ENCODE measurements around the gene TMEM258.

The TMEM258 gene

DNA sequence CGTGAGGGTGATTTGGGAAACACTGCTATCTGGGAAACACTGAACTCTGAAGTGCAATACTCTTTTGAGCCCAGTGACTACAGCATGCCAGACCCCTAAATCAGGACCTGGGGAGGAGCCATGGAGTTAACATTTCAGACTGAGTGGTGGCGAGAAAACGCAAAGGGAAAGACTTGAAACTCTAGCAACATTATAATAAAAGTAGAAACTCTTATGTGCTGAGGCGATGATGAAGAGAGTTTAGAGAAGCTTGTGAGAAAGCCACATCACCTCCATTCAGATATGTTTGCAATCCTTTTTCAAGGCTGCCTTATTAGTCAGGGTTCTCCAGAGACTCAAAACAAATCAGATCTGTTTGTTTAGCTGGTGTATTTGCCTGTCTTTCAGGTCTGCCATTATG lies 2.2 kb upstream of the TMEM258 start:
- no peak for DNase-seq

DNA sequence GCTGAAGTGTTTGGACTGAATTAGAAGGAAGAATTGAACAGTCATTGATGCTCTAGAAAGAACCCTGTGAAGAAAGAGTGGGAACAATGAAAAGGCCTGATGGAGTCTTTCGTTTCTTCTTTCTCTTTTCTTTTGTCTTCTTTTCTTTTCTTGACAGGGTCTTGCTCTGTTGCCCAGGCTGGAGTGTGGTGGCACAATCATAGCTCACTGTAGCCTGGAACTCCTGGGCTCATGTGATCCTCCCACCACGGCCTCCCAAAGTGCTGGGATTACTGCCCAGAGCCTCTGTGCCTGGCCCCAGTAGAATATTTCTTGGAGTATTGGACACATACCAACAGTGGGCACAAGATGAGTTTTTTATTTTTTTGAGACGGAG lies 1.4 kb upstream of the TMEM258 start:
- DNase-seq = no peak

DNA sequence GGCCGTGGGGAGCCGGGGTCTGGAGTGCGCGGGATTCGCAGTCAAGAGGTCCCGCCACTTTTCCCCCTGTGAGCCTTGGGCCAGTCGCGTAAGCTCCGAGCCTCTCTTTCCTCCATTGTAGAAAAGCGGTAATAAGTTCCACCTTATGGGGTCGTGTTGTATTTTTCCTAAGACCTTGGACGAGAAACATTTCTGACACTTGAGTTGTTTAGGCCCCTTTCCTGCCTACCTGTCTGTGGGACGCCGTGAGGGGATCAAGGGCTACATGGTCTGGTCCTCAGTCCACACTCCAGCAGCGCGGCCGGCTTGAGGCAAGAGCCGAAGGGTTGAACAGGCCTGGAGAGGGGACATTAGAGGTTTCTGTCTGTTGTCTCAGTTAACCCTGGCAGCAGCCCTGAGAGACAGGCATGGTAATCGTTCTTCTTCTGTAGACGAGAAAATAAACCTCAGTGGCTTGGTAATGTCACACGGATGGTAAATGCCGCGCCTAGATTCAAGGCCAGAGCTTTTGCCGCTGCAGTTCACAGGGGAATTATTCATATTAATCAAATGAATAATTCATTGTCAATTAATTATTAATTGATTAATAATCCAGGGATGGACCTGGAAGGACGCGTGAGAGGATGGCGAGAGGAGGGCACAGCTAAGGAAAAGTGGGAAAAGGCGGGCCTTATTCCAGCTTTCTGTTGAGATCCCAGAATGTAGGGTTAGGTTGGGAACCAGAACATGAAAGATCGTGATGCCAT lies 857 bp upstream of the TMEM258 start:
- no peak for DNase-seq

DNA sequence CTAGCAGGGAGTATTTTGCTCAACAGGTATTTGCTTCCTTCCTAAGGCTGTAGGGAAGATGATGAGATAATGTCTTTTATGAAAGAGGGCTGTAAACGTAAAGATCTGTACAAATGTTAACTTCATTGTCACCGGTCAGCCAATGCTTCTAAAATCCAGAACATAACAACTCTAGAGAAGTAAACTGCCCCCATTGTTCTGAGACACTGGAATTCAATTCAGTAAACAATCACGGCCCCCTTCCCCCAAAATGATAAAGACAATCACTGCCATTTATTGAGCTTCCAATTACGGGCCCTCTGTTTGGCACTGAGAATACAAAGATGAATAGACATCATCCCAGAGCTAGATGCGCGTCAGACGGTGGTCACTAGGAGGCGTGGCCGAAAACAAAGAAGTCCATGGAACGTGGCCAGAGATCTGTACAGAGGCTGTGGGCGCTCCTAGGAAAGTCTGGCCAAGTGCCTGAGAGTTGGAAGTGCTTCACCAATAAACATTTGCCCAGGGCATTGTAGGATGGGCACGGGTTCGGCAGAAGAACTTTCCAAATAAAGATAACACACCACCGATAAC lies 576 bp downstream of the TMEM258 start:
- DNase-seq = no peak

DNA sequence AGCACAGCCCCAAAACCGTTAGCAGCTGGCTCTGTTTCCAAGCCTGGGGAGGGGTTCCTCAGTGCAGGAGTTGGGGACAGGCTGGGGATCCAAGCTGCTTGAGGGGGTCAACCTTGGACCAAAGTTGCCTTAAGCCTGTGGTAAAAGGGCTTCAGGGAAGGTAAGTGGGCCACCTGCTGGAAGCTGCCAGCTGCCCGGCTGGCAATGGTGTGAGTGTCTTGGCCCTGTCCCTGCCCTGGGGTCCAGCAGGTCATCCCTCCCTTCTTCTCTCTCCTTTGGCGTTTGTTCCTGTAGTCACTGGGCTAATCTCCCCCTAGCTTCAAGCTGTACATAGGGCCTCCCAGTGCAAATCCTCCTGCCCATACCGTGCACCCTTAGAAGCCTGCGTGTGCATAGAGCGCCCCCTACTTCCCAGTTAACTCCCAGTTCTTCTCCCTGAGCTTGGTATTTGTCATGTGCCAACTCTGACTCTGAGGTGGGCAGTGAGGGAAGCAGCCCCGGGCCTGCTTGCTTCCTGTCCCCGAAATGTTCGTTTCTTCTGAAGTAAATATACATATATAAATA lies 4.4 kb downstream of the TMEM258 start:
- no peak for DNase-seq

DNA sequence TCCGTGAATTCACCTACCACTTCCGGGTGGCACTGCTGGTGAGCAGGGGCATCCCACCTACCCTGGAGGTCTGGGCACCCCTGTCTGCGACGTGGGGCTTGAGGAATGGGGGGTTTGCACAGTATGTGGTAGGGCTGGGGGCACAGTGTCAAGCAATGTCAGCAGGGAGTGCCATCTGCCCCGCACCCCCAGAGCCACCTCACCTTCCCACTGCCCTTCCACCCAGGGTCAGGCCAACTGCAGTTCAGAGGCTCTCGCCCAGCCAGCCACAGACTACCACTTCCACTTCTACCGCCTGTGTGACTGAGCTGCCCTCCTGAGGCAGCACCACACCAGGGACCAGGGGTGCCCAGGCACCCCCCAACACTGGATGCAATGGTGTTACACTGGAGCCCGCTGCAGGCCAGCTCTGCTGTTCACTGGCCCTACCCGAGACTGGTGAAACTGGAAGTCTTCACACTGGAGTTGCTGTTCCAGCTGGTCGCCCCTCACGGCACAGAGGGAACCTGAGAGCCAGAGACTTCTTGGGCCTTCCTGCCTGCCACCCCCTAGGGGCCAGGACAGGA lies 6.5 kb downstream of the TMEM258 start:
- DNase-seq = no peak

DNA sequence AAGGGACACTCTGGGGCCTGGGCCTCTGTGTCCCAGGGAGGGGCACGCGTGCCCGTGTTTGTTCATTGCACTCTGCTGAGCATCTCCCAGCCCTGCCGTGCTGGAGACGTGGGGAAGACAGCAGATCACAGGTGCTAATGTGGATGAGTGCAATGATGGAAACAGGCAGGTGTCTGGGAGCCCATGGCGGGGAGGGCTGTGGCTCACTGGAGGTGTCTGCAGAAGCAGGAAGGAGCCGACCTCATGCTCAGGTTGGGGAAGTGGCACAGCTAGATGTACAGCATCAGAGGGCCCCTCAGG lies 7.9 kb downstream of the TMEM258 start:
- DNase-seq = no peak

DNA sequence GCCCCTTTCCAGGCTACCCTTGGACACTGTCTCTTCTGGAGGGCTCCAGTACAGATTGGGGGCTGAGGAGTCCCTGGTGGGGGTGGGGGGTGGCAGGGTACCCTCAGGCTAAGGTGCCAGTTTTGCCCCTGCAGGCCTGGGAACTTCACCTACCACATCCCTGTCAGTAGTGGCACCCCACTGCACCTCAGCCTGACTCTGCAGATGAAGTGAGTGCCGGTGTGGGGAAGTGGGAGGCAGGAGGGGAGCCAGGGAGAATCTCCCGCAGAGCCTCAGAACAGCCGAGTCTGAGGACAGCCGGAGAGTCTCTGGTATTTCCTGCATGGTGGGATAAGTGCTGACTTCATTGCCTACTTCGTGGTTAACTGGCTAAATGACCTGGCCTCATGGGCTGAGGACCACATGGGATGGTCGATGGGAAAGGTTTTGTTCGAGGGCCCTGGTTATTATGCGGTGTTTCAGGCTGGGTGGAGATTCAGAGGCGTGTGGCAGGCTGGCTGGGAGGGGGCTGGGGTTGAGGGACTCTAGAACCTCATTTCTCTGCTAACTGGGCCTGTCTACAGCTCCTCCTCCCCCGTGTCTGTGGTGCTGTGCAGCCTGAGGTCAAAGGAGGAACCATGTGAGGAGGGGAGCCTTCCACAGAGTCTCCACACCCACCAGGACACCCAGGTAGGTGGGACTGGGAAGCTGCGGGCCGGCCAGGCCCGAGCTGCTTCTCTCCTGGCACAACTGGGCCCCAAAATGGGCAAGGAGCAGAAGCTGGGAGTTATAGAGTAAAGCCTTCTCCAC lies 8.5 kb downstream of the TMEM258 start:
- no peak for DNase-seq

DNA sequence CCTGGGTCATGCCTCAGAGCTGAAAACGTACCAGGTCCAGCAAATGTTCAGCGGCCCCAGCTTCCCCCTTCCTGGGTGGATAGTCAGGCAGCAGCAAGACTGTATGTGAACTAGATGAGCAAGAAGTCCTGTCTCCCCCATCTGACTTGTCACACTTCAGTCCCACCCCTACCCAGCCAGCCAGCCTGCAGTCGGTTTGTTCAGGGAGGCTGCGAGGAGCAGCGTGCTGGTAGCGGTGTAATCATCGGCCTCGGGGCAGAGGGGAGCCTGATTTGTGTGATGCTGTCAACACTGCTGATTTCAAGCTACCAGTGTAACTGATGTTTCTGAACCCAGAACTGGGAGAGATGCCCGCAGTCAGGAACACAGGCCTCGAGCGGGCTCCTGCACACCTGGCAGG lies 9.6 kb downstream of the TMEM258 start:
- DNase-seq = no peak

DNA sequence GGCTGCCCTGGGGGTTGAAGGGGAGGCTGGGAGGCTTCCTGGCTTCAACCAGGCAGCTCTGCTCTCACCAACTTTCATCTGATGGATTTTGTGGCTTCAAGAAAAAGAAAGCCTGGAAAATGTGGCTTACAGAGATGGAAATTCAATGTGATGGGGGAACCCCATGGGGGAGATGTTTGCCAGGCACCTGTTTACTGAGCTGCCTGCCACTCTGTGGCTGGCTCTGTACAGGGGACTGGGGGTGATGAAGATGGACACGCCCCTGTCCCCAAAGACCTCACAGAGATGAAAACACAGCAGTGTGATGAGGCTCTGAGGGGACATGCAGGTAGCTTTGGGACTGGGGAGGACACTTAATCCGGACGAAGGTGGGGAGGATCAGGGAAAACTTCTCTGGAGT lies 10.1 kb downstream of the TMEM258 start:
- no peak for DNase-seq

DNA sequence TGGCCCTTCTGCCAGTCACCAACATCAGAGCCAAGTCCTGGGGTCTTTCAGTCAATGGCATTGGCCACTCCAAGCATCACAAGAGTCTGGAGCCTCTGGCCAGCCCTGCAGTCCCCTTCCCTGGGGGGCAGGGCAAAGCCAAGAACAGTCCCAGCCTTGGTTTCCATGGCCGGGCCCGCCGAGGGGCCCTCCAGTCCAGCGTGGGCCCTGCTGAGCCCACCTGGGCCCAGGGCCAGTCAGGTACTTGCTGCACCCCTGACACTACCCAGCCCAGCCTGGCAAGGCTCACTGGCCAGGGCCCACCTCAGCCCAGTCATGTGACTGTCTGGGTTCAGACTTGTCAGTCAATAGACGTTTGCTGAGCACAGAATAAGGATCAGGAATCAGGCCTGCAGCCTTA lies 10.8 kb downstream of the TMEM258 start:
- no peak for DNase-seq

DNA sequence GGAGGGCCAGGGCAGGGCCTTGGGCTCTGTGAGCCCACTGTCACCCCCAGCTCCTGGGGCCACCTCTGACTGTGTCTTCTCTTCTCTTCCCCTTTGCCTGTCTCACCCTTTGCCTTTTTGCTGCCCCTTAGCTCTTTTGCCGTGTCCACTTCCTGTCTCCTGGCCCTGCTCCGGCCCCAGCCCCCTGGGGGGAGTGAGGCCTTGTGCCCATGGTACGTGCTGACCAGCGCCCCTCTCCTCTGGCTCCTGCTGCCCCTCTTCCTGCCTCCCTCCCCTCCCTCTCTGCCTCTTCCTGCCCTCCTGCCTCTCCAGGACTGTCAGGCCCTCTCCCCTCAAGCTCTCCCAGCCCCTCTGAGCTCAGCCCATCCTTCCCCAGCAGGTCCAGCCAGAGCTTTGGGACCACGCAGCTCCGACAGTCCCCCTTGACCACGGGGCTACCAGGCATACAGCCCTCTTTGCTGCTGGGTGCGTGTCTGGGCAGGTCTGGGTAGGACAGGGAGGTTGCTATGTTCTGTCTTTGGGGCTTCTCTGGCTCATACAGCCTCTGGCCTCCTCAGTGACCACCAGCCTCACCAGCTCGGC lies 11.7 kb downstream of the TMEM258 start:
- no peak for DNase-seq

DNA sequence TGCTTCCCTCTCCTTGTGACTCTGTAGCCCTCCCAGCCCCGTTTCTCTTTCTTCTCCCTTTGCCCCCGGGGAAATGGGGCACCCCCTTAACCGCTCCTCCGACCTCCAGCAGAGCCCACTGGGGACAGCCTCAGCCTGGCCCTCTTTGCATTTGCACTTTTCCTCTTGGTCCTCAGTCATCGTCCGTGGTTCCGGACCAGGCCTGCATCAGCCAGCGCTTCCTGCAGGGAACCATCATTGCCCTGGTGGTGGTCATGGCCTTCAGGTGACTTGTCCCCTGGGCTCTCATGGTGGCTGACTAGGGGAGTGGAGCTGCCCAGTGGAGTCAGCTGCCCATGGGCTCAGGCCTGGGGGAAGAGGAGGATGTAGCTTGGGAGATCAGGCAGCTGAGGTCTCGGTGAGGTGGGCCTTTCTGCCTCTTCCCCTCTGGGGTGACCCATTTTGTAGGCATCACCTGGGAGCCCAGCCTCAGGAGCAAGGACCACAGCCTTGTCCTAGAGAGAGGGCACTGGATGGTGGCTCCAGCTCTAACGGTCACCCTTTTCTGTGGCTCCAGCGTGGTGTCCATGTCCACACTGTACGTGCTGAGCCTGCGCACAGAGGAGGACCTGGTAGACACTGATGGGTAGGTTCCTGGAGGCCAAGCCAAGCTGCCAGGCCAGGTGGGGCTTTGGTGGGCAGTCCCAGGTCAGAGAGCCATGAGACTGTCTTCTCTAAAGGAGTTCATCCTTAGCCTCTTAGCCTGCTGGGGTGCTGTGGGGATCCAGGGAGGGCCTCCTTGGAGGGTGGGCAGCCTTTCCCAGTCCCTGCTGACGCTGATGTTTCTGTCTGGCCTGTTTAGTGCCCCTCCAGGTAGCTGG lies 12.5 kb downstream of the TMEM258 start:
- DNase-seq = no peak

DNA sequence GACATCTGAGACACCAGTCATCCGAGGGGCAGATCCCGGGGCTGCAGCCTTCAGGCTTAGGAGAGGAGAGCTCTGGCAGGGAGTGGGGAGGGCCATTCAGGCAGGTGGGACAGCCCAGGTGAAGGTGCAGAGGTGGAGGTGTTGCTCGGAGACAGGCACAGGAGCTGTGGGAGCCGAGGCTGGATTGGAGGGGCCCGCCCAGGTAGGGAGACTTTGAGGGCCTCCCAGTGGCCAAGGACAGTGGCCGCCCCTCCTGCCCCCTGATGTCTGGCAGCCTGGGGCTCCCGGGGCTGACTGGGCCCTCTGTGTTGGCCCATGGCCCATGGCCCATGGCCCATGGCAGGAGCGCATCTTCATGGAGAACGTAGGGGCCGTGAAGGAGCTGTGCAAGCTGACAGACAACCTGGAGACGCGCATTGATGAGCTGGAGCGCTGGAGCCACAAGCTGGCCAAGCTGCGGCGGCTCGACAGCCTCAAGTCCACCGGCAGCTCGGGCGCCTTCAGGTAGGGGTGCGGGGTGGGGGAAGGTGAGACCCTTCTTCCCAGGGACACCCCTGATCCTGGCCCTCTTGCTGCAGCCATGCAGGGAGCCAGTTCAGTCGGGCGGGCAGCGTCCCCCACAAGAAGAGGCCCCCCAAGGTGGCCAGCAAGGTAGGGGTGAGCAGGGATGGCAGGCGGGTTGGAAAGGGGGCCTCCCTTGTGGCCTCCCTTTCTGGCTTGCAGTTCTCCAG lies 13.3 kb downstream of the TMEM258 start:
- DNase-seq = no peak

DNA sequence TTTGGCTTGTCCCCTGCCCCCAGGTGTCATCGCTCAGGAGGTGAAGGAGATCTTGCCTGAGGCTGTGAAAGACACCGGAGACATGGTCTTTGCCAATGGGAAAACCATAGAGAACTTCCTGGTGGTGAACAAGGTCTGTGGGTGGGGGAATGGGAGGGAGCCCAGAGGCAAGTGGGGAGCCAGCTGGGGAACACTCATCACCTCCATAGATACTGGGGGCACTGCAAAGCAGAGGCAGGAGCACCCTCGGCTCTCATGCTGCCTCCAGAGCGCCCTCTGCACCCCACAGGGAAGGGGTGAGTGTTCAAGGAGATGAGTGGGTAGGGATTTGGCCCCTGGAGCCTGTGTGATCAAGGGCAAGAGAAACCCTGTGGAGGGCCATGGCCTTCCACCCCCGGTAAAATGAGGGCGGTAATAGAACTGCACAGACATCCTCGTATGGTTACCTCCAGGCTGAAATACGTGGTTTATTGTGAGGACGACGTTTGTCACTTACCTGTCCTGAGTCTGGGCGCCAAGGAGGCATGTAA lies 14.0 kb downstream of the TMEM258 start:
- no peak for DNase-seq

DNA sequence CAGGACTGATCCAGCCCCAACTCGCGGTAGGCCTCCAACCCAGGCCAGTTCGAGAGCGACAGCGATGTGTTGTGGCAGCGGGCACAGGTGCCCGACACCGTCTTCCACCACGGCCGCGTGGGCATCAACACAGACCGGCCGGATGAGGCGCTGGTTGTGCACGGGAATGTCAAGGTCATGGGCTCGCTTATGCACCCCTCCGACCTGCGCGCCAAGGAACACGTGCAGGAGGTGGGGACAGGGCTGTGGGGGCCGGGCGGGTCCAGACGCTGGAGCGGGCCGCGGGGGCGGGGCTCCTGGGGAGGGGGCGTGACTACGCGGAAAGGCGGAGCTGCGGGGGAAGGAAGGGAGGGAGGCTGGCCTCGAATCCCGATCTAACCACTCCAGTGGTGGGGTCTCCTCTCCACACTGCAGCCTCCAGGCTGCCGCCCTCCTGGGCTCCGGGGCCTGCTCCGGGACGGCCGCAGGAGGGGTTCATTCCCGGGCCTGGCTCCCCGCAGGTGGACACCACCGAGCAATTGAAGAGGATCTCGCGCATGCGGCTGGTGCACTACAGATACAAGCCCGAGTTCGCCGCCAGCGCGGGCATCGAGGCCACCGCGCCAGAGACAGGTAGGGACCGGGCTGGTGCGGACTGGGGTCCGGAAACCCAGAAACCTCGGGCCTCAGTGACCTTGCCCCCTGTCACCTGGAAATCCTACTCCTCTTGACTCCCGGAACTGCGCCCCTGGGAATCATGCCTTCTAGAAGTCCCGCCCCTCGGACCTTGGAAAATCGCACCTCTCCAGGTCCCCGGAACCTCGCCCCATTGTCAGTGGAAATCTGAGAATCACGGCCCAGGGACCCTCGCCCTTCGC lies 14.9 kb downstream of the TMEM258 start:
- DNase-seq = peak; percentile 45

DNA sequence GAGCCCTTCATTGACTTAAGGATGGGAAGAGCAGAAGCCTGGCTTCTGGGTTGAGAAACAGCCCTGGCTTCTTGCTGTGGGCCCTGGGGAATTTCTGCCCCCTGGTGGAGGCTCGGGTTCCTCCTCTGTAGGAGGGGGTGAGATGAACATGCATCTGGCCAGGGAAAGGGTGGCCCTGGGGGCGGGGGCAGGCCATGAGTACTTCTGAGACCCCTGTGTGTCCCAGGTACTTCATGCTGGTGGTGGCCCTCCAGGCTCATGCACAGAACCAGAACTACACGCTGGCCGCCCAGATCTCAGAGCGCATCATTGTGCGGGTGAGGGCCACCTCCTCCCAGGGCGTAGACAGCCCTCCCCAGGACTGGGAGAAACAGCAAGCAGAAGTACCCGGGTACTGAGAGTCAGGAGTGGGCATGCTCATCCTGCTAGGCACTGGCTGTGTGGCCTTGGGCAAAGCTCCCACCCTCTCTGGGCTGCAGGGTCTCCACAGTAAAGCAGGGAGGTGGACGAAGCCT lies 15.8 kb downstream of the TMEM258 start:
- DNase-seq = peak; percentile 29

DNA sequence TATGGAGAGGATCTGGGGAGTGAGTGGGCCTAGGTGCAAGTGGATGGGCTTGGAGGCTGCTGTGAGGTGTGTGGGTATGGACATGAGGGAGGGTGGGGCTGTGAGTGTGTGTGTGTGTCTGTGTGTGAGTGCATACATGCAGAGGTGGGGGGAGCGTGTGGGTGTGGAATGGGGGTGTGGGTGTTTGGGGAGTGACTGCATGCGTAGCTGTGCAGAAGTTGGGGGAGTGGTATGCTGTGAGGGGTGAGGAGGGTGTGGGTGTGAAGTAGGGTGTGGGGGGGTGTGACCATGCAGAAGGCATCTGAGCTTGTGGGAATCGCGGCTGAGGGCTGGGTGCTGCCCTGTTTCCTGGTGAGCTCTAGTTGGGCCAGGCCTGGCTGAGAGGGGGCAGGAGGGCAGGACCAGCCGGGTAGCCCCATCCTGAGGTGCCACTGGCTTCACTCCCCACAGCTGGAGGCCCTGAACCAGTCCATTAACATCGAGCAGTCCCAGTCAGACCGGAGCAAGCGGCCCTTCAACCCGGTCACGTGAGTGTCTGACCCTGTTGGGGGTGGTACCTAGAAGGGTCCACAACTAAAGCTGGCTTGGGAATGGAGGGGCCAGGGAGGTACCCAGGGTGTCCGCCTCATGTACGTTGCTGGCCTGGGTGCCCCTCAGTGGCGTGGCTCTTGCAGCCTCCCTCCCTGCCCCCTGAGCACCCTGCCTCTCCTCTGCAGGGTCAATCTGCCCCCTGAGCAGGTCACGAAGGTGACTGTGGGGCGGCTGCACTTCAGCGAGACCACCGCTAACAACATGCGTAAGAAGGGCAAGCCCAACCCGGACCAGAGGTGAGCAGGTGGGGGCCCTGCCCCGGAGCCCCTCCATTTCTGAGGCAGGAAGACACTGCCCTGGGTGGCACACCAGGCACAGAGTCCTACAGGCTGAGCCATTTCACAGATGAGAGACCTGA lies 16.5 kb downstream of the TMEM258 start:
- no peak for DNase-seq

DNA sequence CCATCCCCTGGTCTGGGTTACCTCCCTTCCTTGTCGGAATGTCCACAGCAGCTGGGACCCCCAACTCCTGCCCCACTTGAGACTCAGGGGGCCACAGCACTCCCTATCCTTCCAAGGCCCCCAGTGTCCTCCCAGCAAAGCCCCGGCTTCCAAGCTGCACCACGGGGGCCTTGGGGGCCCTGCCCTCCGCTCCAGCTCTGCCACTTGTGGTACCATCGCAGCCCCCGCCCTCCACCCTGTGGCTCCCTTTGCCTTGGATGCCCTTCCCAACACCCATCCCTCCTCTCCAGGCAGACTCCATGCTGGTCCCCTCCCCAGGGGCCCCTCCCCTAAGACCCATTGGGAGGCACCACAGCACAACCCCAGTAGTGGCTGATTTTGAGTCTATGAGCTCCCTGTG lies 17.3 kb downstream of the TMEM258 start:
- DNase-seq = no peak

All from activated T-cell treated with anti-CD3 and anti-CD28 coated beads for 4 hours (primary cell).